HS-27A (cell line): Measurements from ENCODE around the gene LRRC7.

Source experiments
- DNase-seq: peaks from one replicate; pipeline ENCODE4 v3.0.0-alpha.2; 2012; ENCODE audit warnings: low read depth, missing footprints

LRRC7 gene

DNA sequence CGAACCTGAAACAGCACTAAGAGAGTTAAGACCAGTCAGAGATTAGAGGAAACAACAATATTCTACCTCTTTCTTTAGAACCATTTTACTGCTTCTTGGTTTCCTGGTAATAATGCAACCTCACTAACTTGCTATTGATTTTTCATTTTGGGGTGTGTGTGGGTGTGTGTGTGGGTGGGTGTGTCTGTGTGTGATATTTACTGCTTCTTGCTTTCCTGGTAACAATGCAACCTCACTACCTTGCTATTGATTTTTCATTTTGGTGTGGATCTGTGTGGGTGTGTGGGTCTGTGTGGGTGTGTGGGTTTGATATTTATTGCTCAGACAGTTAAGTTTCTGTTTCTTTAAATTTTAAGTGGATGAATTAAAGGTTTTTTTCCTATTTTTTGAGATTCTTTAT lies 208.8 kb downstream of the LRRC7 start:
- DNase-seq = no peak

DNA sequence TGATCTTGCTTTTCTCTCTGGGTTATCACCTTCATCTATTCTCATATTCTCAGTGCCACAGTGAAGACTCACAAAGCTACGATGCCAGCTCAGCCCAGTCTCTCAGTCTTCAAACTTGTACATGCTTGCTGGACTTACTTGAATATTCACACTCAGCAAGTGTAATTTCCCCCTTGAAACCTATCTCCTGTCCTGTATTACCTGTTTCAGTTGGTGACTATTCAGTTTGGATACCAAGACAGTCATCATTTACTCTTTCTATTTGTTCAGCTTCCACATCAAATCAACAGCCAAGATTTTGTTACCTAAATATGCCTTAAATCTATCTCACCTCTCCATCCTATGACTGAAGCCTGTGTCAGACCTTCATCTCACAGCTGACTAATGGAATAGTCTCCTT lies 209.7 kb downstream of the LRRC7 start:
- DNase-seq = no peak

- no peak for DNase-seq
Measured at GRCh38 chr1:69777971-69778370, 210.2 kb downstream of the LRRC7 start.

- DNase-seq = no peak
Measured at GRCh38 chr1:69787151-69787550, 219.4 kb downstream of the LRRC7 start.

DNA sequence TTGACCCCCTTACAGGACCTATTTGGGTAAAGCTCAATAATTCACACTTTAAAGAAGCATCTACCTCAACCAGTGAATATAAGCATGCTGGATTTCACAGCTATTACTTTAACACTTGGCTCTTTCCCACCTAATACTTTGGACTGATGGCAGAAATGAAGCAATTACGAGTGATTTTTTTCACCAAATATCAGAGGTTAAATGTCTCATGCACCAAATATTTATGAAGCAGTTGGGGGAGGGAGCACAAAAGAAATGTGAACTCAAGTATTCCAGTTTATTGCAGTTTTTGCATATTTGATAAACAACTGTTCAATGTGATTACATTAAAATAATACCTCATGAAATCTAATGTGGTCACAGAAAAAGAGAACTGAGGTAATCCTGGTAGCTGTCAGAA lies 223.6 kb downstream of the LRRC7 start:
- peak; percentile 38 for DNase-seq

GRCh38 chr1:69794831-69795230 lies 227.1 kb downstream of the LRRC7 start:
- DNase-seq = no peak

GRCh38 chr1:69814926-69815325 lies 247.2 kb downstream of the LRRC7 start:
- DNase-seq = no peak

GRCh38 chr1:69824932-69825331 lies 257.2 kb downstream of the LRRC7 start:
- DNase-seq = no peak

- no peak for DNase-seq
Measured at GRCh38 chr1:69827732-69828131, 260.0 kb downstream of the LRRC7 start.

DNA sequence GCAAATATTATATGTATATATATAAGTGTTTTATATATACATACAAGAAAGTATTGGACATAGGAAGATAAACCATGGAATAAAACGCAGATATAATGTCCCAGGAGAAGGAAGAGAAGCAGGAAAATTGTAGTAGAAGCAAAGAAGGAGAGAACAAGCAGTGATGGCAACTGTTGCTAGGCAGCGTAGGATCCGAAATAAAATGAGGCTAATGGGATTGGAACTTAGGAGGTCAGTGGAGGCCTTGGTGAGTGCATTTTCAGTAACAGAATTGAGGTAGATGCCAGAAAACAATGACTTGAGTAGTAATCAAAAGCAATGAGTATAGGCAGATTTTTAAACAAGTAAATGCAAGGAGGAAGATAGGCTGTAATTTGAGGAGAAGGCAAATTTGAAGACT lies 265.8 kb downstream of the LRRC7 start:
- no peak for DNase-seq

DNA sequence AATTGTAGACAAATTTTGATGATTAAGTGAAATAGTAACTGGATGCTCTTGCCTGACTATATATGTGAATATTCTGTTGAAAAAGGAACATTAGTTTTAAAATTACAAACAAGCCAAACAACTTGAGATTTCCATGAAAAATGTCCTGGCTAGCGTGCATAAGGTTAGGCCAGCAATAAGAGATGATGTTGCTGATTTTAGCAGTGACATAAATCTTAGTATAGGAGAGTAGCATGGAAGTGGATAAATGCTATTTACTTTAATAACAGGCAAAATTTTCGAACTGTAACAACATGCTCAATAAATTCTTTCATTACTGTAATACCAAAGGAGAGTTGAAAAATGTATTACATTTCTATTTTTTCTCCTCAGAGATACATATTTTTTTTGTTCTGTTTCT lies 266.6 kb downstream of the LRRC7 start:
- DNase-seq = no peak

DNA sequence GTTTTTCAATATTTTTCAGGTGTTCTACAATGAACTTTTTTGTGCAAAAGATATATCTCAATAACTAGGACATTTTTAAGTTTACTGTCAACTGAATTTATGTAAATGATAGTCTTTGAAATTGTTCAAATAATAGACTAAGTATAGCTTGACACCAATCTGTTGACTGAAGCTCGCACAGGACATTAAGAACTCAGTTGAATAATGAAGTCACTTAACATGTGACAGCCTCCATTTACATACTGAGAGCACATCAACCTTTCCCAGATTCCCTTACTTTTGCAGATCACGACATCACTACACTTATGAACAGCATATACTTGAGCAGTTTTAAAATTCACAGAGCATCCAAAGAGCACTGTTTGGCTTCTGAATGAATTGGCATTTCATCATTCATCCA lies 268.2 kb downstream of the LRRC7 start:
- no peak for DNase-seq

GRCh38 chr1:69836971-69837636 lies 269.4 kb downstream of the LRRC7 start:
- DNase-seq = peak; percentile 59

DNA sequence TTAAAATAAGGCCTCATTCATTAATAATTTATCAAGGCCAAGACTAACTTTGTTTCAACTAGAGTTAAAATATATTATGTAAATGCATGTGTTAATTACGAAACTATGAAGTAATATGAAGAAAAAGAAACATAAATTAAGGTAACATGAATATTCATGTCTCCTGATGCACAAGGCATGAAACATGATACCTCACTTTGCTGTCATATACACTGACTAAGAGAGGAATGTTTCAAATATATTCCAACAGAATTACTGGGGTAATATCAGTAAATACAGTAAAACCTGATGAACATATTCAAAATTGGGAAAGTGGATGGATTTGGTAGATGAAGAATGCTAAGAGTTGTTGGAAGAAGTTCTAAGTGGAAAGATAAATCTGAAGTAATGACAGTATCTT lies 274.6 kb downstream of the LRRC7 start:
- no peak for DNase-seq

DNA sequence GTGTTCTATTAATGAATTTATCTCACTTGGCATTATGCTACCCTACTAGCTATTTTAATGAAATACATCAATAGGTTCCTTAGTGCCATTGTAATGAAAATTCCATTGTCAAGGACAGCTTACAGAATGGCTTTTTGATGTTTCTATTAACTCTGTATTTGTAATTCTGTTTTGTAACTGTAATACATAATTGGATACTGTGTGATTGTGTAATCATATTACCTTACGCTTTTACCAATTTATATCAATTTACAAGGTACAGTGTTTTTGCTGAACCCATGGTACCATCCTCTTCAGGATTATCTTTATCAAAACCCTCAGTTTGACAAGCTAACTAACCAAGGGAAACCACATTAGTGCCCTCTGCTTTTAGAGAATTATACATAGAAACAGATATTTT lies 277.9 kb downstream of the LRRC7 start:
- DNase-seq = no peak

DNA sequence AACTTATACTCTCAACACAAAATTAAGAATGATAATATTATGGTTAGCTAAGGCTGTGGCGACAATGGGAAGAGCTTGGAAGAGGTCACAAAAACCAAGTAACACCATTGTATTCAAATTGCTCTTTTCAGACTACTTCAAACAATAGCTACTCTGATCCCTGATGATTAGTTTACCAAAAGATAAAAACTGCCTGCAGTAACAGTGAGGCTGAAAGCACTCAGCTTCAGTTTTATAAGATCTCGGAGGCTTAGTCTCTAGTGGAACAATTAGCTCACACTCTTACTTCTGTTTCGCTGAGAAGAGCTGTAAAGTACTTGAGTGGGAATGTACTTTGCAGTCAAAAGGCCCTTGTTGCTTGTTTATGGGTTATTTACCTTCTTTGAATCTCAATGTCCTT lies 278.5 kb downstream of the LRRC7 start:
- no peak for DNase-seq

- no peak for DNase-seq
Measured at GRCh38 chr1:69847670-69848069, 279.9 kb downstream of the LRRC7 start.

GRCh38 chr1:69852151-69852550 lies 284.4 kb downstream of the LRRC7 start:
- DNase-seq = no peak

DNA sequence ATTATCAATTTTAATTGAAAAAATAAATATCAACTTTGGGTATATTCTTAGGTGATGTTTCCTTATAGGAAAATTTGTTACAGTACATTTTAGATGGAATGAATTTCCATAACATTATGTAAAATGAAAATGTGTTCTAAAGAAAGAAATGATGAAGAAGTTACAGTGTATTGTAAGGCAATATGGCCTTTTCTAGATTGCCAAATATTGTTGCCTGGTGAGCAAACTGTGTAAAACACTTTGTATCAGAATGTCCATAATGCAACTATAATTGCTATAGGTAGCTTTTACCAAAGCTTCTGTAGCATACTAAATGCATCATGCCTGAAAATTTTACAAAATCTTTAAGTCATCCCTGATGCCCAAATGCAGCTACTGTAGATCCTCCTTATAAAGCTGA lies 285.0 kb downstream of the LRRC7 start:
- DNase-seq = no peak

DNA sequence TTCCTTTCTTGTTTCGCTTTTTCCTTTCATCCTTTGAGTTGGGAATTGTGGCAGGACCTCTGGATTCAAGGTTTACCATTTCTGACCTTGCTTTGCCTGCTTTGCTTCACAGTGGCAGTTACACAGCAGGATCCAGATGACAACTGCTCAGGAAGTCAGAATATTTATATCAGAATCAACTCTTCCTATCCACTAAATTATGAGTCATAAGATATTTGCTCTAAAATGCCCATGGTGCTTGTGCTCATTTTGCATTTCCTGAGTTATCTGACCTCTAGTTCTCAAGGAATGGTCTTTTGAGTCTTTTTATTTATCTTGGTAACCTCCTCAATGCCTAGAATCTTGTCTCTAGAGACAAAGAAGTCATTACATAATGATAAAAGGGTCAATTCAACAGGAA lies 290.8 kb downstream of the LRRC7 start:
- no peak for DNase-seq

- DNase-seq = no peak
Measured at GRCh38 chr1:69861641-69862040, 293.9 kb downstream of the LRRC7 start.

- DNase-seq = no peak
Measured at GRCh38 chr1:69862906-69863305, 295.2 kb downstream of the LRRC7 start.

DNA sequence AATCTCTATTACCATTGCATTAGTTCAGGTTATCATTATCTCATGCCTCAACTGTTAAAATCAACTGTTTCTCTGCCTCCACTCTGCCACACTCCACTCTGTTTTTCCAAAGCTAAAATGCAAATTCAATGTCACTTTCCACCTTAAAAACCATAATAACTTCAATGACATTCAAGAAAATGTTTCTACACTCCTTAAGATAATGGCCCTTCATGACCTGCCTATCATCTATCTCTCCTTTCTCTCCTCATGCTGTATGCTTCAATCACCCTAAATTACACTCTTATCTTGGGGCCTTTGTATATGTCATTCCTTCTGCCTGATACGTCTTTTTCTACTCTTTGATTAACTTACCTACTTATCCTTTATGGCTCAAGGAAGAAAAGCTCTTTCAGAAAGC lies 296.0 kb downstream of the LRRC7 start:
- DNase-seq = no peak

DNA sequence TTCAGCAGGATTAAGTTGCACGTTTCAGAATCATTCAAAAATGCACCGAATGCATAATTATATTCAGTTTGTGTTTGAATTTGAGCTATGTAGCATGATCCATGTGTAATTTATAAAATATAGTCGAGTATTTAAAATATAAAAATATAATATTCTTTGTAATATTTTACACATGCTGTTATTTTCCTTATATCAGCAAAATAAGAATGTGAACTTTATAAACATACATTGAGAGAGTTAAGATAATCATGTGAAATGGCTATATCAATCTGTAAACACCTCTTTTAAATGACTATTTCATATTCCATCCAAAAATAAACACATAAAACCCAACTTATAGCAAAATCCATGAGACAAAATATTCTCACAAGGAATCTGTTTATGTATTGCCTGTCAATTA lies 303.7 kb downstream of the LRRC7 start:
- DNase-seq = no peak

DNA sequence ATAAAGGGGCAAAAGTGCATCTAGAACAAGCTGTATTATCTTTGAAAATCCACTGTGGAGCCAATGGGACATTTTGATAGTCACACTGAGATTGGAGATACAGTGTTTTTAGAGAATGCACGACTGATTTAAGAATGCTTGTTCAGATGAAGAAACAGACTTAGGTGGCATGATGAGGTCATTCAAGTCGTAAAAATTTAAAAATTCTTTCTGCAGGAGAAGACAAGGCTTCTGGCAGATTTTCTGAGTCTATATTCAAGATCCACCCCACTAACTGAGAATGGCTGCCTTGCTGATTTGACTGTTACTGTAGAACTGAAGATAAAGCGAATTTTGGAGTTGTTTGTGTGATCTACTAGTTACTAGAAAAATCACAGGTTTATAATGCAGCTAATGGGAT lies 310.6 kb downstream of the LRRC7 start:
- DNase-seq = no peak
